OCI-LY3 (cell line): ENCODE data around the gene TRIM7.

Experiments used
- H2AFZ ChIP-seq: fragments of 200-600, 300-600 bp; shearing (Covaris generic); 2 replicates; pipeline ENCODE4 v1.6.0; 2014; ENCODE audit warnings: antibody characterized with exemption, low read depth, low read length
- H3K27ac ChIP-seq: fragments of 200-600, 300-600 bp; sonication (generic); 2 replicates; pipeline ENCODE4 v1.5.1; 2014; ENCODE audit warnings: mild to moderate bottlenecking, low read length, moderate library complexity, mixed read lengths
- H3K27me3 ChIP-seq: fragments of 200-600, 300-600 bp; sonication (generic); 2 replicates; pipeline ENCODE4 v1.6.1; 2014; ENCODE audit warnings: low read depth, low read length, mixed read lengths
- H3K36me3 ChIP-seq: fragments of 200-600, 300-600 bp; sonication (generic); replicated peaks from 2 replicates; pipeline ENCODE3; 2014; ENCODE audit warnings: low read depth, low read length, mixed read lengths
- H3K4me1 ChIP-seq: fragments of 300-600, 200-600 bp; sonication (generic); 2 replicates; pipeline ENCODE4 v1.6.1; 2014; ENCODE audit warnings: low read length, mixed read lengths
- H3K4me2 ChIP-seq: fragments of 200-600, 300-600 bp; sonication (generic); 2 replicates; pipeline ENCODE4 v1.6.1; 2014; ENCODE audit warnings: low read length, mixed read lengths
- H3K4me3 ChIP-seq: fragments of 300-600, 200-600 bp; sonication (generic); 2 replicates; pipeline ENCODE4 v1.5.1; 2014; ENCODE audit warnings: antibody characterized with exemption, mild to moderate bottlenecking, low read length, moderate library complexity
- H3K79me2 ChIP-seq: fragments of 300-600, 200-600 bp; shearing (Covaris generic); 2 replicates; pipeline ENCODE4 v1.6.1; 2014; ENCODE audit warnings: mild to moderate bottlenecking, low read length, mixed read lengths
- H3K9ac ChIP-seq: fragments of 300-600, 200-600 bp; shearing (Covaris generic); 2 replicates; pipeline ENCODE4 v1.6.0; 2014; ENCODE audit warnings: mild to moderate bottlenecking, low read length, moderate library complexity
- H3K9me3 ChIP-seq: fragments of 200-600, 300-600 bp; shearing (Covaris generic); 2 replicates; pipeline ENCODE4 v1.6.1; 2014; ENCODE audit warnings: low read length, mixed read lengths; ENCODE audit not compliant: insufficient read depth
- H4K20me1 ChIP-seq: fragments of 200-600, 300-600 bp; sonication (generic); 2 replicates; pipeline ENCODE4 v1.6.1; 2016; ENCODE audit warnings: low read length, mixed read lengths; ENCODE audit not compliant: insufficient read depth
- EZH2phosphoT487 ChIP-seq: fragments of 200-600 bp; shearing (Covaris generic); IDR thresholded peaks from 2 replicates; pipeline ENCODE4 v1.6.1; 2018; ENCODE audit warnings: antibody characterized with exemption, mixed run types, low read depth
- TF ChIP-seq, protein P1 (sequence below): fragments of 200-600, 300-600 bp; sonication (generic); IDR thresholded peaks from 2 replicates; pipeline ENCODE4 v1.5.1; 2014; ENCODE audit warnings: antibody characterized with exemption, low read length, low read depth

The TRIM7 gene

DNA sequence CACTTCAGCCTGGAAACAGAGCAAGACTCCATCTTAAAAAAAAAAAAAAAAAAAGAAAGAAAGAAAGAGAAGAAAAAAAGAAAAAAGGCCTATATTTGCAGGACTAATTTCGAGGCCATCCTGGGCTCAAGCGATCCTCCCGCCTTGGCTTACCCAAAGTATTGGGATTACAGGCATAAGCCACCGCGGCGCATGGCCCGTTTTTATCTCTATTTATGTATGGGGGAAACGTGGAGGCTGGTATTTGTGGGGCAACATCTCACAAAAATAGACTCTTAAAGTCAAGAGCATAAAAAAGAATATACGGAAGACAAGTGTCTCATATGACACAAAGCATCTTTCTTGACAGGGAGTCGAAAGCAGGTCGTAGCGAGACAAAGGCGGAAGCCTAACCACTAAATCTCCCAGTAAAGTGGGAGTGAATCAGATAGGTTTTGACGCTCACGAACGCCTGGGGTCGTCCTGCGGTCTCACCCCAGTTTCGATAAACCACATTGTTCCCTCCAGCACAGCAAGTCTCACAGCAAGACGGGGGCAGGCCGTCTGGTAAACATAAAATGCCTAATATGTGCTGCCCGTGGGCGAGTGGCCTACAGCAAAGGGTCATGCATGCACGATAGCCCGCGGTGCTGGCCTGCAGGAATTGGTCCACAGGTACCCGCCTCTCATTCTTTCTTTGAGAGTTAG, 16.3 kb upstream of the TRIM7 start:
- no peak for TF ChIP-seq EZH2phosphoT487
- H3K36me3 ChIP-seq: peaks cover 5% of the 10 kb centered on the region
- H3K4me3 ChIP-seq: peak overlapping the region; percentile 87
- H2AFZ ChIP-seq: peak overlapping the region; percentile 86
- no peaks in the 10 kb centered on the region for H3K9me3 ChIP-seq
- peaks cover 15% of the 10 kb centered on the region for H3K4me1 ChIP-seq
- peak overlapping the region; percentile 87 for H3K9ac ChIP-seq
- H3K79me2 ChIP-seq: peaks cover 22% of the 10 kb centered on the region
- H3K27ac ChIP-seq: peak overlapping the region; percentile 94
- peak overlapping the region; percentile 94 for H3K4me2 ChIP-seq
- no peaks in the 10 kb centered on the region for H3K27me3 ChIP-seq
- no peaks in the 10 kb centered on the region for H4K20me1 ChIP-seq

GRCh38 chr5:181220178-181220515, 15.2 kb upstream of the TRIM7 start:
- Histone ChIP-seq H3K27ac (no peak overlapping the region), H3K9ac (no peak overlapping the region), H3K4me3 (no peak overlapping the region), H3K36me3 (peaks cover 4% of the 10 kb centered on the region), H3K9me3 (no peaks in the 10 kb centered on the region), H4K20me1 (no peaks in the 10 kb centered on the region), H3K4me1 (peaks cover 14% of the 10 kb centered on the region), H3K79me2 (peaks cover 16% of the 10 kb centered on the region), H3K4me2 (no peak overlapping the region), H2AFZ (no peak overlapping the region), H3K27me3 (no peaks in the 10 kb centered on the region)
- TF ChIP-seq, protein P1, sequence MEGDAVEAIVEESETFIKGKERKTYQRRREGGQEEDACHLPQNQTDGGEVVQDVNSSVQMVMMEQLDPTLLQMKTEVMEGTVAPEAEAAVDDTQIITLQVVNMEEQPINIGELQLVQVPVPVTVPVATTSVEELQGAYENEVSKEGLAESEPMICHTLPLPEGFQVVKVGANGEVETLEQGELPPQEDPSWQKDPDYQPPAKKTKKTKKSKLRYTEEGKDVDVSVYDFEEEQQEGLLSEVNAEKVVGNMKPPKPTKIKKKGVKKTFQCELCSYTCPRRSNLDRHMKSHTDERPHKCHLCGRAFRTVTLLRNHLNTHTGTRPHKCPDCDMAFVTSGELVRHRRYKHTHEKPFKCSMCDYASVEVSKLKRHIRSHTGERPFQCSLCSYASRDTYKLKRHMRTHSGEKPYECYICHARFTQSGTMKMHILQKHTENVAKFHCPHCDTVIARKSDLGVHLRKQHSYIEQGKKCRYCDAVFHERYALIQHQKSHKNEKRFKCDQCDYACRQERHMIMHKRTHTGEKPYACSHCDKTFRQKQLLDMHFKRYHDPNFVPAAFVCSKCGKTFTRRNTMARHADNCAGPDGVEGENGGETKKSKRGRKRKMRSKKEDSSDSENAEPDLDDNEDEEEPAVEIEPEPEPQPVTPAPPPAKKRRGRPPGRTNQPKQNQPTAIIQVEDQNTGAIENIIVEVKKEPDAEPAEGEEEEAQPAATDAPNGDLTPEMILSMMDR: no peak
- no peak for TF ChIP-seq EZH2phosphoT487

- Histone ChIP-seq H2AFZ (no peak overlapping the region), H3K36me3 (no peaks in the 10 kb centered on the region), H3K79me2 (peaks cover 9% of the 10 kb centered on the region), H3K4me3 (no peak overlapping the region), H3K27me3 (no peaks in the 10 kb centered on the region), H3K9ac (no peak overlapping the region), H3K9me3 (no peaks in the 10 kb centered on the region), H3K4me2 (no peak overlapping the region), H3K27ac (no peak overlapping the region), H3K4me1 (peaks cover 8% of the 10 kb centered on the region), H4K20me1 (no peaks in the 10 kb centered on the region)
- no peak for TF ChIP-seq EZH2phosphoT487
- TF ChIP-seq, protein P1: no peak
Measured at GRCh38 chr5:181219262-181220177, 14.5 kb upstream of the TRIM7 start.

DNA sequence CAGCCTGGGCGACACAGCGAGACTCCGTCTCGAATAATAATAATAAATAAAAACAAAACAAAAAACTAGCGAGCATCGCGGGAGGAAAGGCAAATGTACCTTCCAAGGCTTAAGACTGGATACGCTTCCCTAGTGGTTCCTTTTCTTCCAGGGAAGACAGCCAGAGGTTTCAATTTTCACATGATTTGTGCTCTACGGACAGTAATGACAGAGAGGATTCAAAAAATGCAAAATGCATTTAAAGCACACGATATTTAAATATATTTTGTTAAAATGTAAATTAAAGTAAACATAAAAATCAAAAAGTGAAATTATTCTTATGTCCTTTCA, 13.8 kb upstream of the TRIM7 start:
- Histone ChIP-seq H3K79me2 (peaks cover 2% of the 10 kb centered on the region; the same call in 1 of the 2 replicates), H3K4me1 (0 out of 2 replicates have a peak, but pooled peaks cover 3% of the 10 kb centered on the region), H3K4me2 (peak overlapping the region; percentile 62), H3K9ac (no peak overlapping the region), H3K27ac (no peak overlapping the region), H4K20me1 (no peaks in the 10 kb centered on the region), H3K9me3 (no peaks in the 10 kb centered on the region), H3K4me3 (peak overlapping the region; percentile 96), H2AFZ (no peak overlapping the region), H3K27me3 (no peaks in the 10 kb centered on the region), H3K36me3 (no peaks in the 10 kb centered on the region)
- TF ChIP-seq, protein P1: no peak
- no peak for TF ChIP-seq EZH2phosphoT487
